Astrocyte (in vitro differentiated cells and primary cell): ENCODE results near the gene BAG3. TPM values are rescaled to one million over a fixed set of nuclear protein-coding genes. Genes with fewer than 3 reads are reported as not detected.

ENCODE experiments used
- DNase-seq: peaks from one replicate; pipeline ENCODE4 v3.0.0-alpha.2; 2010; ENCODE audit warnings: low read depth
- FAIRE-seq: peaks from 2 replicates; lab custom pipeline; 2011; peaks lifted over from hg19 to GRCh38; lab: Jason Lieb, UNC
- H2AFZ ChIP-seq: 2 replicates; pipeline ENCODE4 v1.6.0; 2012; ENCODE audit warnings: low read depth, low read length, inconsistent platforms
- H3K27ac ChIP-seq: 2 replicates; pipeline ENCODE4 v1.5.1; 2011; ENCODE audit warnings: low read depth, low read length, inconsistent platforms
- H3K27me3 ChIP-seq: 2 replicates; pipeline ENCODE4 v1.6.0; 2011; ENCODE audit warnings: low read length, inconsistent platforms; ENCODE audit not compliant: insufficient read depth
- H3K36me3 ChIP-seq: 2 replicates; pipeline ENCODE4 v1.5.1; 2011; ENCODE audit warnings: low read length, inconsistent platforms; ENCODE audit not compliant: insufficient read depth
- H3K4me1 ChIP-seq: 2 replicates; pipeline ENCODE4 v1.5.1; 2011; ENCODE audit warnings: low read length, inconsistent platforms; ENCODE audit not compliant: insufficient read depth
- H3K4me2 ChIP-seq: 2 replicates; pipeline ENCODE4 v1.6.0; 2012; ENCODE audit warnings: low read length, inconsistent platforms
- H3K4me3 ChIP-seq: 2 replicates; pipeline ENCODE4 v1.5.1; 2011; ENCODE audit warnings: low read depth, mild to moderate bottlenecking, low read length, inconsistent platforms; ENCODE audit not compliant: insufficient read depth
- H3K79me2 ChIP-seq: 2 replicates; pipeline ENCODE4 v1.6.0; 2012; ENCODE audit warnings: mild to moderate bottlenecking, low read length, inconsistent platforms; ENCODE audit not compliant: insufficient read depth
- H3K9ac ChIP-seq: 2 replicates; pipeline ENCODE4 v1.6.0; 2012; ENCODE audit warnings: mild to moderate bottlenecking, low read length, inconsistent platforms
- H3K9me3 ChIP-seq: 2 replicates; pipeline ENCODE4 v1.5.1; 2012; ENCODE audit warnings: low read depth, mild to moderate bottlenecking, low read length, inconsistent platforms; ENCODE audit not compliant: insufficient read depth
- H4K20me1 ChIP-seq: 2 replicates; pipeline ENCODE4 v1.6.0; 2012; ENCODE audit warnings: low read length, inconsistent platforms; ENCODE audit not compliant: insufficient read depth
- H3K27ac Mint-ChIP-seq: one replicate; pipeline ENCODE4 v1.8.0; 2021; ENCODE audit warnings: mild to moderate bottlenecking, mixed read lengths; ENCODE audit not compliant: unreplicated experiment
- H3K27me3 Mint-ChIP-seq: one replicate; pipeline ENCODE4 v1.8.0; 2021; ENCODE audit warnings: low read depth, mixed read lengths; ENCODE audit not compliant: unreplicated experiment
- H3K36me3 Mint-ChIP-seq: one replicate; pipeline ENCODE4 v1.8.0; 2021; ENCODE audit warnings: low read depth, mixed read lengths; ENCODE audit not compliant: unreplicated experiment
- H3K4me1 Mint-ChIP-seq: one replicate; pipeline ENCODE4 v1.8.0; 2021; ENCODE audit warnings: low read depth, mixed read lengths; ENCODE audit not compliant: unreplicated experiment
- H3K4me3 Mint-ChIP-seq: one replicate; pipeline ENCODE4 v1.8.0; 2021; ENCODE audit warnings: mild to moderate bottlenecking, moderate library complexity, mixed read lengths; ENCODE audit not compliant: unreplicated experiment
- H3K9me3 Mint-ChIP-seq: one replicate; pipeline ENCODE4 v1.8.0; 2021; ENCODE audit warnings: mild to moderate bottlenecking, mixed read lengths; ENCODE audit not compliant: unreplicated experiment
- EZH2 ChIP-seq: IDR thresholded peaks from 2 replicates; pipeline ENCODE4 v1.6.1; 2012; ENCODE audit warnings: mild to moderate bottlenecking, low read length, inconsistent platforms; ENCODE audit not compliant: insufficient read depth
- total RNA-seq: library from RNA; stranded (reverse); gene quantifications from 2 replicates; pipeline ENCODE4 v1.2.1, GENCODE V29; 2021
- TF ChIP-seq, protein P1 (sequence below): IDR thresholded peaks from 2 replicates; pipeline ENCODE4 v1.5.1; 2011; ENCODE audit warnings: low read depth, mild to moderate bottlenecking, inconsistent platforms, low read length, moderate library complexity; ENCODE audit not compliant: insufficient read depth

BAG3 gene
- total RNA-seq, 1 donor from 2014 or later: 71.6 TPM

DNA sequence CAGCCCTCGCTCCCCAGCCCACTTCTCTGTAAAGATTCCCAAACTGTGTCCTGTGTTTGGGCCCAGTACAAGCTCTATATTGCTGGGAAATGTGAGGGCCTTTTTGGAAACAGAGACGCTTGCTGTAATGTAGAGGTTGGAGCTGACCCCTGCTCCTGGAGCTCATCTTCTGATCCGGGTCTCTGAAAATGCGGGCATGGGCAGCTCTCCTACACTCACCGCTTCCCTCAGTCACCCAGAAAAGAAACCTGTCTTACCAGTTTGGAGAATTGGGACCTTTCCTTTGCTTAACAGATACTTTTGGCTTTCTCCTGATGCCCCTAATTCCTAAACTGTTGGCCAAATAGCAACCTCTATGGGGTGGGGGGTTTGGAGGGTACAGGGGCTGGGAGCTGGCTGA lies 18.2 kb downstream of the BAG3 start:
- Mint-ChIP-seq H3K27ac (peak overlapping the region; percentile 26), H3K4me3 (no peak overlapping the region), H3K4me1 (peaks cover 58% of the 10 kb centered on the region), H3K27me3 (no peaks in the 10 kb centered on the region), H3K9me3 (no peaks in the 10 kb centered on the region), H3K36me3 (peaks cover 28% of the 10 kb centered on the region)
- H4K20me1 ChIP-seq: peaks cover 91% of the 10 kb centered on the region
- H3K79me2 ChIP-seq: peaks cover 86% of the 10 kb centered on the region
- H3K9me3 ChIP-seq: no peaks in the 10 kb centered on the region
- DNase-seq (no peak), FAIRE-seq (no peak)
- H3K27ac ChIP-seq: no peak overlapping the region
- no peak overlapping the region for H3K9ac ChIP-seq
- peaks cover 32% of the 10 kb centered on the region for H3K36me3 ChIP-seq
- H3K4me3 ChIP-seq: no peak overlapping the region
- peaks cover 48% of the 10 kb centered on the region for H3K4me1 ChIP-seq
- TF ChIP-seq EZH2: no peak
- TF ChIP-seq, protein P1, sequence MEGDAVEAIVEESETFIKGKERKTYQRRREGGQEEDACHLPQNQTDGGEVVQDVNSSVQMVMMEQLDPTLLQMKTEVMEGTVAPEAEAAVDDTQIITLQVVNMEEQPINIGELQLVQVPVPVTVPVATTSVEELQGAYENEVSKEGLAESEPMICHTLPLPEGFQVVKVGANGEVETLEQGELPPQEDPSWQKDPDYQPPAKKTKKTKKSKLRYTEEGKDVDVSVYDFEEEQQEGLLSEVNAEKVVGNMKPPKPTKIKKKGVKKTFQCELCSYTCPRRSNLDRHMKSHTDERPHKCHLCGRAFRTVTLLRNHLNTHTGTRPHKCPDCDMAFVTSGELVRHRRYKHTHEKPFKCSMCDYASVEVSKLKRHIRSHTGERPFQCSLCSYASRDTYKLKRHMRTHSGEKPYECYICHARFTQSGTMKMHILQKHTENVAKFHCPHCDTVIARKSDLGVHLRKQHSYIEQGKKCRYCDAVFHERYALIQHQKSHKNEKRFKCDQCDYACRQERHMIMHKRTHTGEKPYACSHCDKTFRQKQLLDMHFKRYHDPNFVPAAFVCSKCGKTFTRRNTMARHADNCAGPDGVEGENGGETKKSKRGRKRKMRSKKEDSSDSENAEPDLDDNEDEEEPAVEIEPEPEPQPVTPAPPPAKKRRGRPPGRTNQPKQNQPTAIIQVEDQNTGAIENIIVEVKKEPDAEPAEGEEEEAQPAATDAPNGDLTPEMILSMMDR: no peak
- no peaks in the 10 kb centered on the region for H3K27me3 ChIP-seq
- H3K4me2 ChIP-seq: no peak overlapping the region
- H2AFZ ChIP-seq: no peak overlapping the region

- TF ChIP-seq, protein P1: no peak
- TF ChIP-seq EZH2: no peak
- no peaks in the 10 kb centered on the region for H3K9me3 Mint-ChIP-seq
- FAIRE-seq: no peak
- Histone ChIP-seq H3K36me3 (peaks cover 34% of the 10 kb centered on the region), H4K20me1 (peaks cover 94% of the 10 kb centered on the region), H3K4me1 (peaks cover 47% of the 10 kb centered on the region), H3K9ac (peak overlapping the region; percentile 22), H3K27me3 (no peaks in the 10 kb centered on the region), H3K27ac (no peak overlapping the region), H3K9me3 (no peaks in the 10 kb centered on the region), H3K79me2 (peaks cover 83% of the 10 kb centered on the region), H3K4me2 (peak overlapping the region; percentile 31), H3K4me3 (no peak overlapping the region), H2AFZ (no peak overlapping the region)
- H3K36me3 Mint-ChIP-seq: peaks cover 28% of the 10 kb centered on the region
- H3K4me3 Mint-ChIP-seq: no peak overlapping the region
- H3K27ac Mint-ChIP-seq: no peak overlapping the region
- H3K27me3 Mint-ChIP-seq: no peaks in the 10 kb centered on the region
- no peak for DNase-seq
- H3K4me1 Mint-ChIP-seq: peaks cover 54% of the 10 kb centered on the region
These were observed 18.9 kb downstream of the BAG3 start for GRCh38 chr10:119669975-119670640.

- H3K27ac ChIP-seq: no peak overlapping the region
- Mint-ChIP-seq H3K27ac (peak overlapping the region; percentile 11), H3K27me3 (no peaks in the 10 kb centered on the region), H3K4me1 (peaks cover 52% of the 10 kb centered on the region), H3K9me3 (no peaks in the 10 kb centered on the region), H3K4me3 (peak overlapping the region; percentile 21), H3K36me3 (peaks cover 28% of the 10 kb centered on the region)
- H3K79me2 ChIP-seq: peaks cover 82% of the 10 kb centered on the region
- H3K4me3 ChIP-seq: no peak overlapping the region
- peak overlapping the region; percentile 31 for H3K4me2 ChIP-seq
- H2AFZ ChIP-seq: no peak overlapping the region
- H3K9ac ChIP-seq: peak overlapping the region; percentile 22
- no peaks in the 10 kb centered on the region for H3K9me3 ChIP-seq
- peaks cover 94% of the 10 kb centered on the region for H4K20me1 ChIP-seq
- peaks cover 50% of the 10 kb centered on the region for H3K4me1 ChIP-seq
- no peak for FAIRE-seq
- no peak for TF ChIP-seq EZH2
- TF ChIP-seq, protein P1: no peak
- no peaks in the 10 kb centered on the region for H3K27me3 ChIP-seq
- H3K36me3 ChIP-seq: peaks cover 34% of the 10 kb centered on the region
- no peak for DNase-seq
These were observed 19.5 kb downstream of the BAG3 start for GRCh38 chr10:119670717-119671116.
